HCT116 (cell line): ENCODE measurements around the gene LCT. TPM values are rescaled to one million over a fixed set of nuclear protein-coding genes. Genes with fewer than 3 reads are reported as not detected.

Experiments
- ATAC-seq: fragments of 200-7000 bp; cut with Tn5 transposase; 2 replicates; pipeline ENCODE4 v1.9.1; 2020; ENCODE audit warnings: mild to moderate bottlenecking, moderate library complexity
- BruUV-seq: library from RNA; stranded (reverse); fragments of 400-500 nt; replicated peaks from 2 replicates; lab custom pipeline; 2021; lab: Mats Ljungman, UMichigan
- CTCF ChIA-PET: fragments of 300-600 bp; sonication (Branson Sonifier 250); formaldehyde crosslinking; loops from one replicate; lab custom pipeline; 2021; ENCODE audit warnings: antibody characterized with exemption; lab: Charles Lee
- POLR2A ChIA-PET: fragments of 300-600, 350-600 bp; sonication (Branson Sonifier 250); formaldehyde crosslinking; loops from one replicate; lab custom pipeline; 2021; ENCODE audit warnings: antibody characterized with exemption; lab: Charles Lee
- RAD21 ChIA-PET, 2 experiments: fragments of 300-600 bp; sonication (Branson Sonifier 250); formaldehyde crosslinking; loops; one replicate each; lab custom pipeline; 2023; ENCODE audit warnings: low total read pairs in 2 of 2; ENCODE audit not compliant: uncharacterized antibody in 2 of 2, unreplicated experiment in 2 of 2, low non-redundant PET in 1 of 2; lab: Charles Lee
- DNase-seq: peaks from one replicate; pipeline ENCODE4 v3.0.0-alpha.2; 2010; ENCODE audit warnings: low read depth, low spot score
- H2AFZ ChIP-seq: fragments of 200-600 bp; shearing (Covaris generic), sonication (generic); 2 replicates; pipeline ENCODE4 v1.6.1; 2017; ENCODE audit warnings: low read depth, mixed run types, mixed read lengths, antibody characterized with exemption, low read length; ENCODE audit not compliant: poor library complexity, severe bottlenecking
- H3K27ac ChIP-seq: 2 replicates; pipeline ENCODE4 v1.5.1; 2012; ENCODE audit warnings: low read depth, low read length
- H3K27me3 ChIP-seq: fragments of 200-600 bp; sonication (generic); 2 replicates; pipeline ENCODE4 v1.6.1; 2016; ENCODE audit warnings: mixed run types, low read length, mixed read lengths; ENCODE audit not compliant: insufficient read depth
- H3K36me3 ChIP-seq, 2 experiments: fragments of 200-500 bp in 1 of 2; fragments of 200-600 bp in 1 of 2; sonication (Bioruptor generic) in 1 of 2; sonication (generic) in 1 of 2; 2 replicates each; pipeline versions ENCODE4 v1.5.1 to v1.6.1; 2014 to 2016; ENCODE audit warnings: low read length in 2 of 2, inconsistent platforms in 1 of 2, mixed read lengths in 1 of 2, mixed run types in 1 of 2; ENCODE audit not compliant: insufficient read depth in 2 of 2, control insufficient read depth in 1 of 2
- H3K4me1 ChIP-seq, 2 experiments: fragments of 200-600 bp in 1 of 2; sonication (generic) in 1 of 2; 2 replicates each; pipeline versions ENCODE4 v1.5.1 to v1.6.1; 2012 to 2017; ENCODE audit warnings: low read length in 2 of 2, inconsistent platforms in 1 of 2, mild to moderate bottlenecking in 1 of 2, mixed read lengths in 1 of 2, mixed run types in 1 of 2, moderate library complexity in 1 of 2; ENCODE audit not compliant: insufficient read depth in 2 of 2, control insufficient read depth in 1 of 2
- H3K4me2 ChIP-seq: fragments of 200-600 bp; sonication (generic); 2 replicates; pipeline ENCODE4 v1.6.1; 2017; ENCODE audit warnings: mixed run types, low read length, mixed read lengths
- H3K4me3 ChIP-seq, 2 experiments: fragments of 200-600 bp in 1 of 2; sonication (generic) in 1 of 2; replicated peaks in 1 of 2; 2 replicates each; pipeline ENCODE4 v1.5.1; 2011 to 2016; ENCODE audit warnings: low read length in 2 of 2, control low read depth in 1 of 2, low read depth in 1 of 2, mild to moderate bottlenecking in 1 of 2, mixed read lengths in 1 of 2, mixed run types in 1 of 2
- H3K79me2 ChIP-seq: fragments of 200-600 bp; sonication (generic); 2 replicates; pipeline ENCODE4 v1.6.1; 2017; ENCODE audit warnings: mild to moderate bottlenecking, mixed run types, low read length, moderate library complexity, mixed read lengths; ENCODE audit not compliant: insufficient read depth
- H3K9ac ChIP-seq: fragments of 200-600 bp; sonication (generic); 2 replicates; pipeline ENCODE4 v1.6.1; 2016; ENCODE audit warnings: low read length, mixed read lengths
- H3K9me2 ChIP-seq: fragments of 200-600 bp; sonication (generic), shearing (Covaris generic); 2 replicates; pipeline ENCODE4 v1.6.1; 2017; ENCODE audit warnings: mixed run types, mild to moderate bottlenecking, moderate library complexity; ENCODE audit not compliant: insufficient read depth
- H3K9me3 ChIP-seq, 2 experiments: fragments of 200-500 bp in 1 of 2; fragments of 200-600 bp in 1 of 2; sonication (Bioruptor generic) in 1 of 2; sonication (generic) in 1 of 2; 2 replicates each; pipeline ENCODE4 v1.6.1; 2014 to 2017; ENCODE audit warnings: low read length in 2 of 2, mixed read lengths in 2 of 2, inconsistent platforms in 1 of 2, low read depth in 1 of 2, mild to moderate bottlenecking in 1 of 2, mixed run types in 1 of 2, moderate library complexity in 1 of 2; ENCODE audit not compliant: control insufficient read depth in 1 of 2, insufficient read depth in 1 of 2
- H4K20me1 ChIP-seq: fragments of 200-600 bp; sonication (generic), shearing (Covaris generic); 2 replicates; pipeline ENCODE4 v1.6.1; 2017; ENCODE audit warnings: mixed run types, mild to moderate bottlenecking, moderate library complexity; ENCODE audit not compliant: insufficient read depth
- CBX3 ChIP-seq: IDR thresholded peaks from 2 replicates; pipeline ENCODE4 v1.6.1; 2012; ENCODE audit warnings: low read depth
- CEBPB ChIP-seq: IDR thresholded peaks from 2 replicates; pipeline ENCODE4 v1.6.1; 2012; ENCODE audit warnings: low read depth
- CTCF ChIP-seq, 3 experiments: fragments of 200-600 bp in 1 of 3; sonication (generic) in 1 of 3; IDR thresholded peaks in 2 of 3; conservative IDR thresholded peaks in 1 of 3; 2 replicates each; pipeline ENCODE4 v1.5.1; 2012 to 2017; ENCODE audit warnings: low read depth in 2 of 3, low read length in 2 of 3, antibody characterized with exemption in 1 of 3, borderline replicate concordance in 1 of 3, control low read depth in 1 of 3, mild to moderate bottlenecking in 1 of 3, mixed read lengths in 1 of 3, mixed run types in 1 of 3, moderate library complexity in 1 of 3; ENCODE audit not compliant: insufficient read depth in 1 of 3
- ELF1 ChIP-seq: IDR thresholded peaks from 2 replicates; pipeline ENCODE4 v1.6.1; 2012; ENCODE audit warnings: low read depth, borderline replicate concordance
- EZH2 ChIP-seq: fragments of 200-600 bp; sonication (generic); IDR thresholded peaks from 2 replicates; pipeline ENCODE4 v1.6.1; 2017; ENCODE audit warnings: antibody characterized with exemption, mixed run types
- EZH2phosphoT487 ChIP-seq: fragments of 200-600 bp; IDR thresholded peaks from 2 replicates; pipeline ENCODE4 v1.6.1; 2018; ENCODE audit warnings: antibody characterized with exemption, borderline replicate concordance
- JUND ChIP-seq: IDR thresholded peaks from 2 replicates; pipeline ENCODE4 v1.6.1; 2012
- POLR2AphosphoS5 ChIP-seq: IDR thresholded peaks from 2 replicates; pipeline ENCODE4 v1.6.1; 2011; ENCODE audit warnings: mild to moderate bottlenecking, low read depth, low read length, moderate library complexity
- REST ChIP-seq: IDR thresholded peaks from 2 replicates; pipeline ENCODE4 v1.6.1; 2012; ENCODE audit warnings: low read depth
- SIN3A ChIP-seq: IDR thresholded peaks from 2 replicates; pipeline ENCODE4 v1.6.1; 2012; ENCODE audit warnings: low read depth
- SP1 ChIP-seq: IDR thresholded peaks from 2 replicates; pipeline ENCODE4 v1.6.1; 2012; ENCODE audit warnings: low read depth
- TCF7L2 ChIP-seq: IDR thresholded peaks from 2 replicates; pipeline ENCODE4 v1.7.0; 2011; ENCODE audit warnings: borderline replicate concordance, inconsistent platforms; ENCODE audit not compliant: insufficient read depth, insufficient read length; ENCODE audit errors: extremely low read depth
- YY1 ChIP-seq: IDR thresholded peaks from 2 replicates; pipeline ENCODE4 v1.6.1; 2011; ENCODE audit warnings: low read length, low read depth, moderate library complexity, mild to moderate bottlenecking; ENCODE audit not compliant: insufficient replicate concordance; ENCODE audit errors: extremely low read depth
- ZBTB33 ChIP-seq: IDR thresholded peaks from 2 replicates; pipeline ENCODE4 v1.6.1; 2011; ENCODE audit warnings: mild to moderate bottlenecking, low read length, moderate library complexity; ENCODE audit not compliant: insufficient replicate concordance; ENCODE audit errors: extremely low read depth
- intact Hi-C: fragments of 100-400 bp; cut with micrococcal nuclease; formaldehyde crosslinking; loops from 2 replicates; pipeline ENCODE4 v1.10.0; 2022
- total RNA-seq: library from RNA; stranded (reverse); gene quantifications from one replicate; pipeline ENCODE4 v1.2.1, GENCODE V29; 2021; ENCODE audit not compliant: unreplicated experiment

The LCT gene
- total RNA-seq, 1 experiment from 2014 or later = 0.12 TPM

GRCh38 chr2:135783439-135783838, 53.5 kb downstream of the LCT start (continued):
- no peak for TF ChIP-seq ZBTB33
- TF ChIP-seq SIN3A = no peak
- TF ChIP-seq SP1 = no peak
- no peak for TF ChIP-seq TCF7L2
- no peak for TF ChIP-seq EZH2phosphoT487

- no peak overlapping the region for H2AFZ ChIP-seq
- no peaks in the 10 kb centered on the region for H3K27me3 ChIP-seq
- ChIA-PET POLR2A (no interaction called here), CTCF (no interaction called here), RAD21 (no interaction called here)
- no peak for ATAC-seq
- H3K79me2 ChIP-seq = no peaks in the 10 kb centered on the region
- H3K9me3 ChIP-seq = no peaks in the 10 kb centered on the region
- peaks cover 6 to 13% of the 10 kb centered on the region in 2 experiments; a peak in 3 of 4 replicates for H3K4me1 ChIP-seq
- no peaks in the 10 kb centered on the region for H4K20me1 ChIP-seq
- no peak overlapping the region for H3K4me2 ChIP-seq
- H3K36me3 ChIP-seq = peaks cover 48 to 57% of the 10 kb centered on the region in 2 experiments; a peak in 3 of 4 replicates
- no peak overlapping the region for H3K27ac ChIP-seq
- BruUV-seq = no TSS peak
- intact Hi-C loops = no loop called here
- no peak overlapping the region for H3K4me3 ChIP-seq
- H3K9ac ChIP-seq = no peak overlapping the region
- no peak for DNase-seq
- H3K9me2 ChIP-seq = no peaks in the 10 kb centered on the region
- no peak for TF ChIP-seq ZBTB33
- no peak for TF ChIP-seq SP1
- TF ChIP-seq YY1 = no peak
- no peak for TF ChIP-seq TCF7L2
- no peak for TF ChIP-seq CTCF (IDR thresholded peaks at IDR 0.05 in 2 of 3, conservative IDR thresholded peaks at IDR 0.05 in 1 of 3; ENCODE audit: borderline replicate concordance in 1 of 3, insufficient read depth in 1 of 3, low read depth in 2 of 3, low read length in 2 of 3)
- no peak for TF ChIP-seq JUND
- TF ChIP-seq CEBPB = no peak
- TF ChIP-seq EZH2 = no peak
- TF ChIP-seq CBX3 = no peak
- no peak for TF ChIP-seq POLR2AphosphoS5
- no peak for TF ChIP-seq REST
- no peak for TF ChIP-seq EZH2phosphoT487
- no peak for TF ChIP-seq ELF1
These were observed 54.8 kb downstream of the LCT start for GRCh38 chr2:135782231-135782630.
